Mononuclear cell (primary cell): ENCODE data around the gene GAL. TPM values are rescaled to one million over a fixed set of nuclear protein-coding genes. Genes with fewer than 3 reads are reported as not detected.

ENCODE experiments used
- total RNA-seq: library from RNA; depleted of rRNA; stranded (reverse); fragments of >200 nt; gene quantifications from one replicate; pipeline ENCODE4 v1.2.3, GENCODE V29; 2012

Gene GAL
- total RNA-seq, 1 donor = not detected

Other genes with a start within 250 kb of the GAL start
- gene PPP6R3, start 223.8 kb upstream of the GAL start, total RNA-seq = 232 TPM
- 1.4 TPM for gene TESMIN, start 67.0 kb downstream of the GAL start, total RNA-seq
- 13.7 TPM for gene CPT1A, start 157.4 kb downstream of the GAL start, total RNA-seq
- gene MRPL21, start 219.3 kb downstream of the GAL start, total RNA-seq = 20.4 TPM
- gene IGHMBP2, start 219.3 kb downstream of the GAL start, total RNA-seq = 15.5 TPM